SU-DHL-6 (cell line): ENCODE results near the gene BEND5.

Experiments used
- CTCF ChIP-seq: fragments of 200-600 bp; sonication (generic); IDR thresholded peaks from one replicate; pipeline ENCODE4 v1.5.1; 2017; ENCODE audit warnings: antibody characterized with exemption, mild to moderate bottlenecking, low read length, moderate library complexity; ENCODE audit not compliant: insufficient read depth, poor library complexity, severe bottlenecking
- EZH2phosphoT487 ChIP-seq: fragments of 200-600 bp; sonication (generic), shearing (Covaris generic); conservative IDR thresholded peaks from 2 replicates; pipeline ENCODE4 v1.6.1; 2018; ENCODE audit warnings: mild to moderate bottlenecking, antibody characterized with exemption, low read length, moderate library complexity, mixed read lengths

GRCh38 chr1:48718705-48719104, 58.0 kb downstream of the BEND5 start:
- no peak for TF ChIP-seq CTCF
- no peak for TF ChIP-seq EZH2phosphoT487
